Loucy (cell line): ENCODE data around the gene P4HA1.

Experiments
- EZH2phosphoT487 ChIP-seq: fragments of 200-600 bp; IDR thresholded peaks from 2 replicates; pipeline ENCODE4 v1.6.1; 2018; ENCODE audit warnings: antibody characterized with exemption, mild to moderate bottlenecking, moderate library complexity, borderline replicate concordance
- TF ChIP-seq, protein P1 (sequence below): fragments of 200-600 bp; sonication (generic); conservative IDR thresholded peaks from 2 replicates; pipeline ENCODE4 v1.5.1; 2014; ENCODE audit warnings: mild to moderate bottlenecking, antibody characterized with exemption, low read length

DNA sequence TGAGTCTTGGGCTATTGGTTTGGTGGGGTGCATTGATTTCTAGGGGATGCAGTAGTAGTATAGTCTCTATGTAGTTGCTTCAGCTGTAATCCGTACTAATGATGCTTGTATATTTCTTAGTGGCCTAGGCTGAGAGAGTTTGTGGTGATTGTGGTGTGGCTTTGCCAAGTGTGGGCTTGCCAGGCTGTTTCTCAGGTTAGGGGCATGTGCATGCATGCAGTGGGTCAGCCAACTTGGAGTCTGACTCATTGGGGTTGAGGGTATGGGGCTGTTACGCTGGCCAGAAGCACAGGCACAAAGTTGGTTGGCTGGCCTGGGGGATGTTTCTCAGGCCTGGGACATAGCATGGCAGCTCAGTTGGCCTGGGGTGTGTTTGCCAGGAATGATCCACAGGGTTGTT, 116.3 kb downstream of the P4HA1 start:
- TF ChIP-seq, protein P1, sequence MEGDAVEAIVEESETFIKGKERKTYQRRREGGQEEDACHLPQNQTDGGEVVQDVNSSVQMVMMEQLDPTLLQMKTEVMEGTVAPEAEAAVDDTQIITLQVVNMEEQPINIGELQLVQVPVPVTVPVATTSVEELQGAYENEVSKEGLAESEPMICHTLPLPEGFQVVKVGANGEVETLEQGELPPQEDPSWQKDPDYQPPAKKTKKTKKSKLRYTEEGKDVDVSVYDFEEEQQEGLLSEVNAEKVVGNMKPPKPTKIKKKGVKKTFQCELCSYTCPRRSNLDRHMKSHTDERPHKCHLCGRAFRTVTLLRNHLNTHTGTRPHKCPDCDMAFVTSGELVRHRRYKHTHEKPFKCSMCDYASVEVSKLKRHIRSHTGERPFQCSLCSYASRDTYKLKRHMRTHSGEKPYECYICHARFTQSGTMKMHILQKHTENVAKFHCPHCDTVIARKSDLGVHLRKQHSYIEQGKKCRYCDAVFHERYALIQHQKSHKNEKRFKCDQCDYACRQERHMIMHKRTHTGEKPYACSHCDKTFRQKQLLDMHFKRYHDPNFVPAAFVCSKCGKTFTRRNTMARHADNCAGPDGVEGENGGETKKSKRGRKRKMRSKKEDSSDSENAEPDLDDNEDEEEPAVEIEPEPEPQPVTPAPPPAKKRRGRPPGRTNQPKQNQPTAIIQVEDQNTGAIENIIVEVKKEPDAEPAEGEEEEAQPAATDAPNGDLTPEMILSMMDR = no peak
- no peak for TF ChIP-seq EZH2phosphoT487
